HG03565 (cell line): ENCODE results near the gene SYMPK.

Source experiments
- ATAC-seq: cut with Tn5 transposase; IDR thresholded peaks from one replicate; pipeline ENCODE4 v1.9.1; 2021; ENCODE audit warnings: mild to moderate bottlenecking, moderate library complexity; ENCODE audit not compliant: unreplicated experiment

The SYMPK gene

GRCh38 chr19:45886427-45887199, 23.7 kb upstream of the SYMPK start:
- ATAC-seq: peak; percentile 38

GRCh38 chr19:45885556-45886426, 22.8 kb upstream of the SYMPK start, which contains the start of gene IRF2BP1:
Gene IRF2BP1, minus strand, starts transcription at chr19:45886141. Its CDS starts 367 bp downstream, at chr19:45885774.
- peak; percentile 36 for ATAC-seq

- no peak for ATAC-seq
These were observed 22.0 kb upstream of the SYMPK start for GRCh38 chr19:45884682-45885555.

GRCh38 chr19:45883881-45884681, 21.1 kb upstream of the SYMPK start:
- no peak for ATAC-seq

- no peak for ATAC-seq
These were observed 20.6 kb upstream of the SYMPK start for GRCh38 chr19:45883586-45883880.

- ATAC-seq: peak; percentile 34
These were observed 20.0 kb upstream of the SYMPK start for GRCh38 chr19:45882652-45883585.

- ATAC-seq: no peak
These were observed 19.1 kb upstream of the SYMPK start for GRCh38 chr19:45881909-45882528.

GRCh38 chr19:45881082-45881908, 18.3 kb upstream of the SYMPK start:
- no peak for ATAC-seq

GRCh38 chr19:45879971-45880370, 17.0 kb upstream of the SYMPK start:
- no peak for ATAC-seq

GRCh38 chr19:45879055-45879454, 16.1 kb upstream of the SYMPK start:
- ATAC-seq: no peak

GRCh38 chr19:45878043-45878794, 15.3 kb upstream of the SYMPK start:
- no peak for ATAC-seq

- no peak for ATAC-seq
These were observed 13.7 kb upstream of the SYMPK start for GRCh38 chr19:45876411-45877197.

- ATAC-seq: no peak
These were observed 13.1 kb upstream of the SYMPK start for GRCh38 chr19:45876161-45876410.

GRCh38 chr19:45874620-45874966, 11.6 kb upstream of the SYMPK start:
- no peak for ATAC-seq

GRCh38 chr19:45873219-45873772, 10.3 kb upstream of the SYMPK start:
- ATAC-seq: no peak

- no peak for ATAC-seq
These were observed 9.4 kb upstream of the SYMPK start for GRCh38 chr19:45872095-45872919.
